ENCODE measurements around the gene ADAMTS1. TPM values are rescaled to one million over a fixed set of nuclear protein-coding genes. Genes with fewer than 3 reads are reported as not detected.

The ADAMTS1 gene
- total RNA-seq, 1 donor from 2014 or later, result not detected

GRCh38 chr21:26809745-26810144 is 35.5 kb downstream of the ADAMTS1 start:
- Mint-ChIP-seq H3K4me3 (no peak overlapping the region), H3K27ac (no peak overlapping the region), H3K36me3 (ENCODE audit: low read depth) (no peaks in the 10 kb centered on the region), H3K4me1 (no peaks in the 10 kb centered on the region), H3K9me3 (peaks cover 1% of the 10 kb centered on the region), H3K27me3 (no peaks in the 10 kb centered on the region)
- ChIA-PET POLR2A (no interaction called here), CTCF (no interaction called here)
- no peak for ATAC-seq (ENCODE audit: low read depth)
- intact Hi-C loops (cut with micrococcal nuclease), result no loop called here
- DNase-seq, result no peak
- TF ChIP-seq CTCF (IDR thresholded peaks at IDR 0.05), result no peak

- CTCF ChIA-PET, result no interaction called here
- ATAC-seq (ENCODE audit: low read depth) (no peak), DNase-seq (no peak)
- Mint-ChIP-seq H3K9me3 (peaks cover 1% of the 10 kb centered on the region), H3K4me1 (no peaks in the 10 kb centered on the region), H3K4me3 (no peak overlapping the region), H3K27ac (no peak overlapping the region), H3K27me3 (no peaks in the 10 kb centered on the region), H3K36me3 (ENCODE audit: low read depth) (no peaks in the 10 kb centered on the region)
- TF ChIP-seq CTCF (IDR thresholded peaks at IDR 0.05), result no peak
- intact Hi-C loops (cut with micrococcal nuclease), result no loop called here
- POLR2A ChIA-PET, result no interaction called here
Measured at GRCh38 chr21:26806801-26807295, 38.4 kb downstream of the ADAMTS1 start.

- H3K27me3 Mint-ChIP-seq, result no peaks in the 10 kb centered on the region
- DNase-seq (no peak), ATAC-seq (ENCODE audit: low read depth) (no peak)
- no peak for TF ChIP-seq CTCF (IDR thresholded peaks at IDR 0.05)
- POLR2A ChIA-PET, result no interaction called here
- H3K36me3 Mint-ChIP-seq (ENCODE audit: low read depth), result no peaks in the 10 kb centered on the region
- peaks cover 1% of the 10 kb centered on the region for H3K9me3 Mint-ChIP-seq
- no peak overlapping the region for H3K27ac Mint-ChIP-seq
- H3K4me1 Mint-ChIP-seq, result no peaks in the 10 kb centered on the region
- intact Hi-C loops (cut with micrococcal nuclease), result no loop called here
- CTCF ChIA-PET, result no interaction called here
- no peak overlapping the region for H3K4me3 Mint-ChIP-seq
Measured at GRCh38 chr21:26804895-26805609, 40.2 kb downstream of the ADAMTS1 start.

- H3K4me1 Mint-ChIP-seq, result no peaks in the 10 kb centered on the region
- no peaks in the 10 kb centered on the region for H3K27me3 Mint-ChIP-seq
- intact Hi-C loops (cut with micrococcal nuclease), result no loop called here
- peaks cover 3% of the 10 kb centered on the region for H3K9me3 Mint-ChIP-seq
- no peak overlapping the region for H3K27ac Mint-ChIP-seq
- DNase-seq (no peak), ATAC-seq (ENCODE audit: low read depth) (no peak)
- H3K4me3 Mint-ChIP-seq, result no peak overlapping the region
- no peak for TF ChIP-seq CTCF (IDR thresholded peaks at IDR 0.05)
- POLR2A ChIA-PET, result no interaction called here
- H3K36me3 Mint-ChIP-seq (ENCODE audit: low read depth), result no peaks in the 10 kb centered on the region
- CTCF ChIA-PET, result no interaction called here
Measured at GRCh38 chr21:26801498-26801897, 43.7 kb downstream of the ADAMTS1 start.

GRCh38 chr21:26800970-26801431 is 44.2 kb downstream of the ADAMTS1 start:
- ATAC-seq (ENCODE audit: low read depth) (no peak), DNase-seq (no peak)
- Mint-ChIP-seq H3K4me1 (no peaks in the 10 kb centered on the region), H3K4me3 (no peak overlapping the region), H3K27ac (no peak overlapping the region), H3K9me3 (peaks cover 2% of the 10 kb centered on the region), H3K36me3 (ENCODE audit: low read depth) (no peaks in the 10 kb centered on the region), H3K27me3 (no peaks in the 10 kb centered on the region)
- intact Hi-C loops (cut with micrococcal nuclease), result no loop called here
- TF ChIP-seq CTCF (IDR thresholded peaks at IDR 0.05), result no peak
- POLR2A ChIA-PET, result no interaction called here
- CTCF ChIA-PET, result no interaction called here
